ENCODE results near the gene SNF8. TPM values are rescaled to one million over a fixed set of nuclear protein-coding genes. Genes with fewer than 3 reads are reported as not detected.

Gene SNF8
- total and polyA plus RNA-seq, 9 of the 15 experiments (the other 6 are each of a cell fraction or from before 2014, with no cell fraction given) = 6.9 to 149 (median 117) TPM

DNA sequence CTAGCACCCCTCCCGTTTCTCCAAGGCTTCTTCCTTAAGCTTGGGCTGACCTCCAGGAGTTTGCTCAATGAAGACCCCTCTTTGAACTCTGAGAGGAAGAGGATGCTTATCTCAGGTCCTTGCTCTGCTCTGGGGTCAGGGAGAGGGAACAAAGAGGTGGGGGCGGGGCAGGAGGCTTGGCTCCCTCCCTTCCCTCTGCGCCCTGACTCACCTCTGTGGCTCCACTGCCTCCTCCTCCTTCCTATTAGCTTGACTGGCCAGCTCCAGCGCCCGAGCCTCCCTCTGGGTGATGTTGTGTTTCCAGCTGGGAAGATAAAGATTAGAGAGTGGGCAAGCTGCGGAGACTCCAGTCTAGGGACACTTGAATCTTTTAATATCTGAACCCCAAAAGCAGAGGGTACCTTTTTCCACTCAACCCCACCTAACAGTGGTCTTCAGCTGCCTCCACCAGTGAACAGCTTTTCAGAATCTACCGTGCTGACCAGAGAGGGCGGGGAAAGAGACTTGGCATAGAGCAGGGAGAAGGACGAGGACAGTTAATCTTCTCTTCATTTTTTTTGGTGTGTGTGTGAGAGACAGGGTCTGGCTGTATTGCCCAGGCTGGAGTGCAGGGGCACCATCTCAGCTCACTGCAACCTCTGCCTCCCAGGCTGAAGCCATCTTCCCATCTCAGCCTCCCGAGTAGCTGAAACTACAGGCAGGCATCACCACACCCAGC is 17.0 kb upstream of the SNF8 start (continued):
- TF ChIP-seq SIRT6 (IDR thresholded peaks at IDR 0.05; ENCODE audit: low read depth, low read length) (no peak), ZKSCAN8 (CRISPR knock-in tag; IDR thresholded peaks at IDR 0.05) (no peak), SMAD1 (IDR thresholded peaks at IDR 0.05; ENCODE audit: low read depth, low read length, partially characterized antibody) (no peak), ZBTB7A (IDR thresholded peaks at IDR 0.05; ENCODE audit: borderline replicate concordance, control insufficient read depth, low read depth, low read length) (peak; percentile 84; the same call in 1 of the 2 replicates), LEF1 (IDR thresholded peaks at IDR 0.05) (peak; percentile 51; the same call in 1 of the 2 replicates), CTBP1 (IDR thresholded peaks at IDR 0.05; ENCODE audit: borderline replicate concordance) (peak; percentile 84; the same call in 1 of the 2 replicates), SMARCA5 (IDR thresholded peaks at IDR 0.05) (0 out of 2 replicates have a peak, but pooled peaks have one; percentile 60), NR2C2 (CRISPR knock-in tag; IDR thresholded peaks at IDR 0.05) (no peak), NR2C2 (tag; IDR thresholded peaks at IDR 0.05) (peak; percentile 59), GATAD2B (IDR thresholded peaks at IDR 0.05; ENCODE audit: borderline replicate concordance) (no peak), SOX6 (IDR thresholded peaks at IDR 0.05) (peak; percentile 51), TARDBP (IDR thresholded peaks at IDR 0.05) (no peak), ZMIZ1 (IDR thresholded peaks at IDR 0.05; ENCODE audit: low read depth in 2 of 2, low read length in 2 of 2) (no peak; a peak in 1 of 4 replicates), ZNF354B (CRISPR knock-in tag; IDR thresholded peaks at IDR 0.05) (no peak), GABPB2 (CRISPR knock-in tag; conservative IDR thresholded peaks at IDR 0.05) (no peak), RBM25 (IDR thresholded peaks at IDR 0.05; ENCODE audit: low read depth, low read length, severe bottlenecking) (peak; percentile 20), E4F1 (CRISPR knock-in tag; IDR thresholded peaks at IDR 0.05; ENCODE audit: borderline replicate concordance) (no peak), ZNF778 (CRISPR knock-in tag; IDR thresholded peaks at IDR 0.05) (no peak), CBX3 (IDR thresholded peaks at IDR 0.05; ENCODE audit: borderline replicate concordance in 1 of 2, low read length in 2 of 2) (no peak), MECOM (CRISPR knock-in tag; IDR thresholded peaks at IDR 0.05) (no peak), DDX20 (tag; IDR thresholded peaks at IDR 0.05; ENCODE audit: low read depth) (no peak), ZEB2 (IDR thresholded peaks at IDR 0.05) (0 out of 2 replicates have a peak, but pooled peaks have one; percentile 26), SPI1 (IDR thresholded peaks at IDR 0.05; ENCODE audit: borderline replicate concordance, low read depth, low read length) (0 out of 2 replicates have a peak, but pooled peaks have one; percentile 16)
- TF ChIP-seq, protein P1, sequence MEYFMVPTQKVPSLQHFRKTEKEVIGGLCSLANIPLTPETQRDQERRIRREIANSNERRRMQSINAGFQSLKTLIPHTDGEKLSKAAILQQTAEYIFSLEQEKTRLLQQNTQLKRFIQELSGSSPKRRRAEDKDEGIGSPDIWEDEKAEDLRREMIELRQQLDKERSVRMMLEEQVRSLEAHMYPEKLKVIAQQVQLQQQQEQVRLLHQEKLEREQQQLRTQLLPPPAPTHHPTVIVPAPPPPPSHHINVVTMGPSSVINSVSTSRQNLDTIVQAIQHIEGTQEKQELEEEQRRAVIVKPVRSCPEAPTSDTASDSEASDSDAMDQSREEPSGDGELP (CRISPR knock-in tag; IDR thresholded peaks at IDR 0.05; ENCODE audit: borderline replicate concordance) = peak; percentile 79
